ENCODE data around the gene BLTP2.

DNA sequence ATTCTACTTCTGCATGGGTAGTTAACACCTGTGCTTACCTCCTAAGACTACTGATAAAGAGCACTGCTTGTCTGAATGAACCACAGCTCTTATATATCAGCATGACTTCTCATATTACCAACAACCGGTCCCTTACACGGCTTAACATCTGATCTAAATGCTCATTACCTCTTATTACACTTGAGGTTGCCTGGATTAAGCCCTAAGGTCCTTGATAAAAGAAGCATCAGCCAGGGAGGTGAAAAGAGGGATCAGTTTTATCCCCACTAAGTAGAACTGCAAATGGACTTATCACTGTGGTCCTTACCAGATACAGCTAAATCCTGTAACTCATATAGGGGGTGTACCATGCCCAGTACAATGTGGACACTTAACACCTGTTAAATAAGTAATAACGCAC is 22.8 kb downstream of the BLTP2 start:
- TF ChIP-seq POLR2A (IDR thresholded peaks at IDR 0.05; ENCODE audit: low read length) (no peak), GATA1 (IDR thresholded peaks at IDR 0.05; ENCODE audit: low read depth, low read length) (no peak)

Data from erythroblast (primary cell).